GM12891 (cell line): ENCODE results near the gene KCNG3.

Experiments used
- PAX5 ChIP-seq: IDR thresholded peaks from 2 replicates; pipeline ENCODE4 v1.6.1; 2011; ENCODE audit warnings: low read length, moderate library complexity, mild to moderate bottlenecking; ENCODE audit not compliant: insufficient read depth, severe bottlenecking
- POLR2A ChIP-seq: IDR thresholded peaks from 2 replicates; pipeline ENCODE4 v1.6.1; 2011; ENCODE audit warnings: low read depth, low read length, control low read depth
- POLR2AphosphoS5 ChIP-seq: IDR thresholded peaks from 2 replicates; pipeline ENCODE4 v1.6.1; 2011; ENCODE audit warnings: low read depth, low read length, control low read depth
- POU2F2 ChIP-seq: IDR thresholded peaks from 2 replicates; pipeline ENCODE4 v1.6.1; 2011; ENCODE audit warnings: low read depth, mild to moderate bottlenecking, control low read depth, low read length, moderate library complexity
- SPI1 ChIP-seq: IDR thresholded peaks from 2 replicates; pipeline ENCODE4 v1.6.1; 2011; ENCODE audit warnings: low read depth, low read length, control low read depth
- TAF1 ChIP-seq: IDR thresholded peaks from 2 replicates; pipeline ENCODE4 v1.6.1; 2011; ENCODE audit warnings: low read depth, low read length, control low read depth

DNA sequence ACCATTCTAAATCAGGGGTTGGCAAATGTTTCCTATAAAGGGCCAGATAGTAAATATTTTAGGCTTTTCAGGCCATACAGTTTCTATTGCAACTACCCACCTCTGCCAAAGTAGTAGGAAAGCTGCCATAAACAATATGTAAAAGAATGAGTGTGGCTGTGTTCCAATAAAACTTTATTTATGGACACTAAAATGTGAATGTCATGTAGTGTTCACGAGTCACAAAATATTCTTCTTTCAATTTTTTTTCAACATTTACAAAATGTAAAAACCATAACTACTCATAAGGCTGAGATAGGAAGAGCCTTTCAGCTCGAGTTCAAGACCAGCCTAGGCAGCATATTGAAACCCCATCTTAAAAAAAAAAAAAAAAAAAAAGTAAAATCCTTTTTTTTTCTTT, 13.4 kb downstream of the KCNG3 start:
- TF ChIP-seq POLR2A: no peak
- no peak for TF ChIP-seq TAF1
- TF ChIP-seq SPI1: no peak
- no peak for TF ChIP-seq POLR2AphosphoS5
- no peak for TF ChIP-seq PAX5
- no peak for TF ChIP-seq POU2F2
